ENCODE results near the gene ADA. TPM values are rescaled to one million over a fixed set of nuclear protein-coding genes. Genes with fewer than 3 reads are reported as not detected.

The ADA gene
- total RNA-seq, 1 donor from 2014 or later = 14.5 TPM

- no peak for DNase-seq (ENCODE audit: low read depth)
- no peak overlapping the region for H3K4me3 ChIP-seq (ENCODE audit: low read depth, low read length)
- TF ChIP-seq, protein P1, sequence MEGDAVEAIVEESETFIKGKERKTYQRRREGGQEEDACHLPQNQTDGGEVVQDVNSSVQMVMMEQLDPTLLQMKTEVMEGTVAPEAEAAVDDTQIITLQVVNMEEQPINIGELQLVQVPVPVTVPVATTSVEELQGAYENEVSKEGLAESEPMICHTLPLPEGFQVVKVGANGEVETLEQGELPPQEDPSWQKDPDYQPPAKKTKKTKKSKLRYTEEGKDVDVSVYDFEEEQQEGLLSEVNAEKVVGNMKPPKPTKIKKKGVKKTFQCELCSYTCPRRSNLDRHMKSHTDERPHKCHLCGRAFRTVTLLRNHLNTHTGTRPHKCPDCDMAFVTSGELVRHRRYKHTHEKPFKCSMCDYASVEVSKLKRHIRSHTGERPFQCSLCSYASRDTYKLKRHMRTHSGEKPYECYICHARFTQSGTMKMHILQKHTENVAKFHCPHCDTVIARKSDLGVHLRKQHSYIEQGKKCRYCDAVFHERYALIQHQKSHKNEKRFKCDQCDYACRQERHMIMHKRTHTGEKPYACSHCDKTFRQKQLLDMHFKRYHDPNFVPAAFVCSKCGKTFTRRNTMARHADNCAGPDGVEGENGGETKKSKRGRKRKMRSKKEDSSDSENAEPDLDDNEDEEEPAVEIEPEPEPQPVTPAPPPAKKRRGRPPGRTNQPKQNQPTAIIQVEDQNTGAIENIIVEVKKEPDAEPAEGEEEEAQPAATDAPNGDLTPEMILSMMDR (conservative IDR thresholded peaks at IDR 0.05; ENCODE audit: low read depth, low read length) = no peak
These were observed 50.7 kb downstream of the ADA start for GRCh38 chr20:44600758-44601201.

GRCh38 chr20:44600301-44600700, 51.2 kb downstream of the ADA start:
- H3K4me3 ChIP-seq (ENCODE audit: low read depth, low read length) = no peak overlapping the region
- no peak for DNase-seq (ENCODE audit: low read depth)
- TF ChIP-seq, protein P1 (conservative IDR thresholded peaks at IDR 0.05; ENCODE audit: low read depth, low read length) = no peak

DNA sequence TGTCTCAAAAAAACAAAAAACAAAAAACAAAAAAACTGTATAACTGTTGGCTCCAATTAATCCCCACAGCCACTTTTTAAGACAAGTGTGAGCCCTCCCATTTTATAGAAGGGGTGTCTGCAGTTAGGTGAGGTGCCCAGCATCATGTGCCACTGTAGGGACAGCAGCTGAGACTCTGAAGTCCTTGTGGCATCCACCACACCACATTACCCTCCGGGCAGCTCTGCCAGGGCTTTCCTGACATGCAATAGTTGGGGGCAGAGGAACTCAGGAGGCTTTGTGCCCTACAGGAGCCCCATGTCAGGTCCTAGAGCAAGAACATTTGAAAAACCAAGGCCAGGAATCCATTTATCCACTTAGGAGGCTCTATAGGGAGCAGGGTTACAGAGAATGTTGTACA, 51.8 kb downstream of the ADA start:
- TF ChIP-seq, protein P1 (conservative IDR thresholded peaks at IDR 0.05; ENCODE audit: low read depth, low read length) = no peak
- H3K4me3 ChIP-seq (ENCODE audit: low read depth, low read length) = no peak overlapping the region
- no peak for DNase-seq (ENCODE audit: low read depth)

DNA sequence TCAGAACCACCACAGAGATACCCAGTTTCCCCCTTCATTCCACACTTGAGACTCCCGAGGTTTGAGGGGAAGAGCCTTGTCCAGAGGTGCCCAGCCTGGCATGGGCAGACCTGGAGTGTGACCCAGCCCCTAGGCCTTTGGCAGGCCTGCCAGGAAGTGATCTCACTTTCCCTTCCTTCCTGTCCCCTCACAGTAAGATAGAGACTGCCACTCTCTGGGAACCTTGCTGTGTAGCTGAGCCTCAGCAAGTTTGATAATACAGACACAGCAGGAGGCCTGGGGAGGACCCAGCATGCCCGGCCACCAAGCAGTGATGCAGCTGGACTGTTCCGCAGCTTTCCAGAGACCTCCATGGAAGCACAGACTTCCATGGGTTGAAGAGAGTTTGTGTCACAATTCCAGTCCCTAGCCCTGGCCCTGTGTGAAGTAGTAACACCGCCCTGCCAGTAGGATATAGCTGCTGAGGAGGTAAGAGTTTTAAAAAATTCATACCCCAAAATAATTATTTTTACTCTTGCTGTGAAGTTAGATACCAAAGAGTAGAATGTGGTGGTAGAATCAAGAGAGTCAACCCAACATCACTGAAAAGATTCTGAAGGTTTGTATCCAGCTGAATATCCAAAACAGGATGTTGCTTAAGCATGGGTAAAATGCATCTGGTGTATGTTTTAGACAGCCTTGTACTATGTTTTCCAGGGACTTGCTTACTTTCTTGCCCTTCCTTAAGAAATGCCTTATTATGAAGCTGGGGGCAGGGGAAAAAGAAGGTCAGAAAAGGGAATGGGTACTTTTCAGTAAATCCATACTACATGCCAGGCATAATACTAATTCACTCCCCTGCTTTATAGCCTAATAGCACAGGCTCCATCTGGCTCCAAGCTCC, 52.8 kb downstream of the ADA start:
- TF ChIP-seq, protein P1 (conservative IDR thresholded peaks at IDR 0.05; ENCODE audit: low read depth, low read length) = no peak
- DNase-seq (ENCODE audit: low read depth) = no peak
- H3K4me3 ChIP-seq (ENCODE audit: low read depth, low read length) = no peak overlapping the region

DNA sequence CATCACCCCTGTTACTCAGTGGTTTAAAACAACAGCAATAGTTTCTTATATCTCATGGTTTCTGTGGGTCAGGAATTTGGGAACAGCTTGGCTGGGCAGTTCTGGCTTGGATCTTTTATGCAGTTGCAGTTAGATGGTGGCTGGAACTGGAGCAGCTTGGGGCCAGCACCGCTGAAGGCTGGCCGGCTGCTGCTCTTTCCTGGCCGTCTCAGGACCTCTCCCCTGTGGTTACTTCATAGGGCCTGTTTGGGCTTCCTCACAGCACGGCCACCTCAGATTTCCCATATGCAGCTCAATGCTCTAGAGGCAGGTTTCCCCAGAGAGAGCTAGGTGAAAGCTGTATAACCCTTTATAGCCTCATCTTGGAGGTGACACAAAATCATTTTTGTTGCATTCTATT, 53.6 kb downstream of the ADA start:
- no peak overlapping the region for H3K4me3 ChIP-seq (ENCODE audit: low read depth, low read length)
- no peak for DNase-seq (ENCODE audit: low read depth)
- TF ChIP-seq, protein P1 (conservative IDR thresholded peaks at IDR 0.05; ENCODE audit: low read depth, low read length) = no peak

GRCh38 chr20:44597516-44597915, 54.0 kb downstream of the ADA start:
- DNase-seq (ENCODE audit: low read depth) = no peak
- H3K4me3 ChIP-seq (ENCODE audit: low read depth, low read length) = no peak overlapping the region
- TF ChIP-seq, protein P1 (conservative IDR thresholded peaks at IDR 0.05; ENCODE audit: low read depth, low read length) = no peak

DNA sequence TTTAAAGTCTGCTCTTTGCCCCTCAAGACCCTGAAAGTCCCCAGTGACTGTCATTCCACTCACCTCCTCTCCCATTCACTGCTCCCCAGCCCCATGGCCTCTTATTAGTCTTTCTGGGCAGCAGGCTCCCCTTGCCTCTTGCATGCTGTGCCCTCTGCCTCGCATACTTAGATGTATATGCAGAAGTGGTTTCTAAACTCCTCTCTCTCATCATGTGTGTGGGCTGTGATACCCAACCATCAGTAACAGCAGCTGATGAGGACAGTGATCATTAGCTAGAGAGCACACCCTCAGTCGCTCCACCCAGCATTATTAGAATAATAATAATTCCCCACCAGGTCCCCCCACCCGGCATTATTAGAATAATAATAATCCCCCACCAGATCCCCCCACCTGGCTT, 54.6 kb downstream of the ADA start:
- no peak for DNase-seq (ENCODE audit: low read depth)
- no peak overlapping the region for H3K4me3 ChIP-seq (ENCODE audit: low read depth, low read length)
- TF ChIP-seq, protein P1 (conservative IDR thresholded peaks at IDR 0.05; ENCODE audit: low read depth, low read length) = no peak
